Esophagus squamous epithelium (tissue), 4 donors: ENCODE data around the gene CD2.

Experiments used
- POLR2A ChIP-seq, 4 donors: fragments of 450-650 bp; IDR thresholded peaks; one replicate each; pipeline ENCODE4 v1.6.1; 2017; ENCODE audit warnings: antibody characterized with exemption in 4 of 4, mild to moderate bottlenecking in 4 of 4, moderate library complexity in 3 of 4
- TF ChIP-seq, protein P1 (sequence below), 6 experiments: fragments of 450-650 bp in 4 of 6; fragments of 200-600 bp in 2 of 6; sonication (generic) in 2 of 6; IDR thresholded peaks; one replicate each; pipeline ENCODE4 v1.5.1; 2016 to 2019; ENCODE audit warnings: antibody characterized with exemption in 6 of 6, mild to moderate bottlenecking in 4 of 6, moderate library complexity in 4 of 6

DNA sequence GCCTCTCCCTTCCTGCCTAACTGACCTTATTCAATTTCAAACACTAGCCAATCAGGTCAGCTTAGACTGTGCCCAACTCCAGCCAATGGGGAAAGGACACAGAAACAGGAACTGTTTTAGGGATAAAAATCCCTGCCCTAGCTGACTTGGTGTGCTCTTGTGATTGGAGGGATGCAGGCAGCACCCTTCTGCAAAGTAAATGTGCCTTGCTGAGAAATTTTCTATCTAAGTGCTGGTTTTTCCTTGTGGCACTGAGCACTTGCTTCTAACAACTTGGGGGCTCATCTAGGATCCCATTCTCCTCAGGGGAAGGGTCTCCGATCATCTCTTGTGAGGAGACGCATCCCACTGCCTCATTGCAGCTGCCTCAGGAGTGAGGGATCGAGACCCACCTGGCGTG, 10.7 kb upstream of the CD2 start:
- TF ChIP-seq, protein P1, sequence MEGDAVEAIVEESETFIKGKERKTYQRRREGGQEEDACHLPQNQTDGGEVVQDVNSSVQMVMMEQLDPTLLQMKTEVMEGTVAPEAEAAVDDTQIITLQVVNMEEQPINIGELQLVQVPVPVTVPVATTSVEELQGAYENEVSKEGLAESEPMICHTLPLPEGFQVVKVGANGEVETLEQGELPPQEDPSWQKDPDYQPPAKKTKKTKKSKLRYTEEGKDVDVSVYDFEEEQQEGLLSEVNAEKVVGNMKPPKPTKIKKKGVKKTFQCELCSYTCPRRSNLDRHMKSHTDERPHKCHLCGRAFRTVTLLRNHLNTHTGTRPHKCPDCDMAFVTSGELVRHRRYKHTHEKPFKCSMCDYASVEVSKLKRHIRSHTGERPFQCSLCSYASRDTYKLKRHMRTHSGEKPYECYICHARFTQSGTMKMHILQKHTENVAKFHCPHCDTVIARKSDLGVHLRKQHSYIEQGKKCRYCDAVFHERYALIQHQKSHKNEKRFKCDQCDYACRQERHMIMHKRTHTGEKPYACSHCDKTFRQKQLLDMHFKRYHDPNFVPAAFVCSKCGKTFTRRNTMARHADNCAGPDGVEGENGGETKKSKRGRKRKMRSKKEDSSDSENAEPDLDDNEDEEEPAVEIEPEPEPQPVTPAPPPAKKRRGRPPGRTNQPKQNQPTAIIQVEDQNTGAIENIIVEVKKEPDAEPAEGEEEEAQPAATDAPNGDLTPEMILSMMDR (IDR thresholded peaks at IDR 0.05) = no peak
- no peak for TF ChIP-seq POLR2A (IDR thresholded peaks at IDR 0.05)
